GM21423 (cell line): Measurements from ENCODE around the gene OR9Q2.
"Not testable (repeated sequence)": the region's sequence is repeated elsewhere in the genome, so short reads cannot be mapped to it uniquely, and the experiment has no call there.

ENCODE experiments used
- ATAC-seq: cut with Tn5 transposase; IDR thresholded peaks from one replicate; pipeline ENCODE4 v1.9.1; 2021; ENCODE audit warnings: mild to moderate bottlenecking, moderate library complexity; ENCODE audit not compliant: unreplicated experiment

Gene OR9Q2

GRCh38 chr11:58188770-58189169 lies at the start of gene OR9Q2:
OR9Q2 (plus strand) TSS chr11:58189070; CDS start chr11:58190491, 1,421 bp downstream.
- ATAC-seq: no peak

DNA sequence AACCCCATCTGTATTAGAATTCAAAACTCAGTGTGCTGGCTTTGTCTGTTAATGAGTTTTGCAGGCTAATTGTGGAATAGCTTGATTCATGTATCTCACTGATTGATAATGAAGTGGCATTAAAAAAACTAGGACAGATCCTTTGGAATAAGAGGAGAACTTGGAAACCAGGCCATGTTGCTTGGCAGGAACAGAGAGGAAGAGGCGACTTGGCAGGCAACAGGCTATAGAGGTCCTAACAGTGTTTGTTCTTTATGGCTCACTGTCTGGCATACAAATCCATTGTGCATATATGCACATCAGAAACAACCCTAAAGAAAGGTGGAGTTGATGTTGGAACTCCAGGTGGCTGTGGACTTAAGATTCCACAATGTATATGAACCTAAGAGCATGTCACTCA lies 46.1 kb upstream of the OR9Q2 start:
- no peak for ATAC-seq

DNA sequence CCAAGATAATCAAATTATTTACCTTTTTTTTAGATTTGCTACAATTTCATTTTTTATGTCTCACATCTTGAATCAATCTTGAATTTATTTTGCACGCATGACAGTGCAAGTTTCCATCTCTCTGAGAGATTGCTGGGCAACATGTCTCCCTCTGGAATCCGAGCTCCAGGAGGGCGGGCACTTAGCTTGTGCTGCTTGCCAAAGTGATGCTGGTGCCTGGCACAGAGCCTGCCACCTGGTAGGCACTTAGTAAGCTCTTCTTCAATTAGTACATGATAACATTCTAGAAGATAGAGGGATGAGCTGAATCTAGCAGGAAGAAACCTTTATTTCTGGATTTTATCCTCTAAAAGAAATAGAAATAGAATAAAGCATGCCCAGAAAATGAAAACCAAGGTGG lies 36.1 kb upstream of the OR9Q2 start:
- ATAC-seq: no peak

DNA sequence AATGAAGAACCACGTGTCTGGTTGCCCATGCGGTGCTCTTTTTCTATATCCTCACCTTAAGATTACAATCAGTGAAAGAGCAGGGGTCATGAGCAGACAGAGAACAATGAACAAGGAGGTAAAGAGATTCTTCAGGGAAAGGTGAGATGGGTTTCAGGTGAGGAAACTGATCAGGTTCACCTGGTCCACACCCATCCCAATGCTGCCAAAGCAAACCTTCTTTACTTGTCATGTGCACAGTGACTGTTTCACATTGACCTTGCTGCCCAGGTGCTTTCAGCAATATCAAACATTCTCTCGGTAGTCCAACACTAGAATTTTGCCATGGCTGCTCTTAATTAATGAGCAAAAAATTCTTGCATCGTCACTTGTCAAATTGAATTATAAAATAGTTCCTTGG lies 24.5 kb upstream of the OR9Q2 start:
- ATAC-seq: no peak

GRCh38 chr11:58164990-58165389 lies 23.9 kb upstream of the OR9Q2 start:
- no peak for ATAC-seq

- ATAC-seq: no peak
These were observed 23.3 kb upstream of the OR9Q2 start for GRCh38 chr11:58165504-58166106.

- no peak for ATAC-seq
These were observed 11.3 kb upstream of the OR9Q2 start for GRCh38 chr11:58177409-58178054.

GRCh38 chr11:58178444-58178843 lies 10.4 kb upstream of the OR9Q2 start:
- ATAC-seq: no peak

DNA sequence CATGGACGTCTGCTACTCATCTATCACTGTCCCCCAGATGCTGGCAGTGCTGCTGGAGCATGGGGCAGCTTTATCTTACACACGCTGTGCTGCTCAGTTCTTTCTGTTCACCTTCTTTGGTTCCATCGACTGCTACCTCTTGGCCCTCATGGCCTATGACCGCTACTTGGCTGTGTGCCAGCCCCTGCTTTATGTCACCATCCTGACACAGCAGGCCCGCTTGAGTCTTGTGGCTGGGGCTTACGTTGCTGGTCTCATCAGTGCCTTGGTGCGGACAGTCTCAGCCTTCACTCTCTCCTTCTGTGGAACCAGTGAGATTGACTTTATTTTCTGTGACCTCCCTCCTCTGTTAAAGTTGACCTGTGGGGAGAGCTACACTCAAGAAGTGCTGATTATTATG lies 9.2 kb upstream of the OR9Q2 start:
- no peak for ATAC-seq

DNA sequence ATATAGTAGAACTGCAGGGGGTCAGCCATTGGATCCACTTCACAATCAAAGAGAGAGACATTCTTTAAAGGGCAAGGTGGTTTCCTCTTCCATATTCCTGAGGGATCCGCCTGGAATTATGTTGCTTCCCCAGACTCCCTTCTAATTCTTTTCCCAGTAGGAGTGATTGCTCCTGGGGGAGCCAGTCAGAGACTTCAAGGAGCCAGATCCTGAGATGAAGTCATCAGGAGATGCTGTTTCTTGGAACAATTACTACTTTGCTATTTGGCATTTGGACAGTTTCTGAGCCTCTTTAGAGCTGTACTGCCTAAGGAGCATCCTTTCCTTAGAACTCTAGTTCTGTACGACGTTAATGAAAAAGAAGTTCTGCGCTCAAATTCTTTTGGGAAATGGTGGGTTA lies 1.9 kb upstream of the OR9Q2 start:
- no peak for ATAC-seq

DNA sequence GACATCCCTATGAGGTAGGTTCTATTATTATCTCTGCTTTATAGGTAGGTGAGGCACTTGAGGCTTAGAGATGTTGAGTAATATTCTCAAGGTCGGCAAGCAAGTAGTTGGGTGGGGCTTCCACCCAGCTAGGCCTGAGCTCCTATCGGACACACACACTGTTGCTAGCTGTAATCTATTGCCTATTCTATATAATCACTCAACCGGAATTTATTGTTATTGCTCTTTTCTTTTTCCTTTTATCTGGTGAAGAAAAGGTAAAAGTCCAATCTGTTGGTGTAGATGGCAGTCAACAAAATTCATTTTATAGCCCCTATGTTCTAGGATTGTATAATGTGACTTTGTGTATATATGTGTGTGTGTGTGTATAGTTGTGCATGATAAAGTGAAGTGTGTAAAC lies 3.4 kb downstream of the OR9Q2 start:
- ATAC-seq: no peak

GRCh38 chr11:58193391-58193790 lies 4.5 kb downstream of the OR9Q2 start:
- no peak for ATAC-seq

- ATAC-seq: no peak
These were observed 7.1 kb downstream of the OR9Q2 start for GRCh38 chr11:58195939-58196338.

GRCh38 chr11:58199271-58199670 lies 10.4 kb downstream of the OR9Q2 start:
- ATAC-seq: no peak

DNA sequence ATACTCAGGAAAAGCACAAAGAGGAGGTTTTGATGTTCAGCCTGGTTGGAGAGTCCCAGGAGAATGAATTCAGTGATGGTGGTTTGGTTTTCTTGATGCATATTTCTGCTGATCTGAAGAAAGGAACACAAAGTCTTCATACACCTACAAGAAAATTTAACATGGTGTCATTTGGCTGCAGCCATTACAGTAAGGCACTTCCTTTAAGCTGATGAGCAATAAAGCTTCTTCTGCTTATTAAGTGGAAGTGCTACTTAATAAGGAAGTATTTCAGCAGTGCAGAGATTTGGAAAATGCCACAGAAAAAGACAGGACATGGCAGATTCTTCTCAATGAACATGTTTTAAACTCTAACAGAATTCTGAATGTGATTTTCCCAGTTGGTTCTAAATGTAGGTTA lies 15.2 kb downstream of the OR9Q2 start, which contains the start of gene OR1S2:
Gene OR1S2, minus strand, starts transcription at position 101 of the 400 bp plus-strand sequence. Its CDS starts 0 bp downstream, at position 101.
- ATAC-seq: no peak

GRCh38 chr11:58212420-58212819 lies 23.6 kb downstream of the OR9Q2 start, which contains the start of gene OR1S1:
OR1S1 (plus strand) TSS chr11:58212720.
- ATAC-seq: not testable (repeated sequence)

DNA sequence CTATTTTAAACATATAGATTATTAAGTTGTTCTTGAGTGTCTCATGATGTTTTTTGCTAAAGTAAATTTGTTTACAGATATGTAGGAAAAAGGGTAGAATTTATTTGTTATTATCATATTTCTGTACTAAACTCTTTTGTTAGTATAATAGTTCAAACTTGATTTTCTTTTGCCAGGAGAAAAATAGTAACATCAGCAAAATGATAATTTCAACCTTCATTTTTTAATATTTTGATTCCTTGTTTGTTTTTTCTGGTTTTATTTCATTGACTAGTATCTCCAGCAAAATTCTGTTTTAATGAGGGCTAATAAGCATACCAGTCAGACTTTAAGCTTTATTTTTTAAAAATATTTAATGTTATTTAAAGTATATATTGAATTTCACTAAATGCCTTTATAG lies 27.6 kb downstream of the OR9Q2 start:
- ATAC-seq: no peak

DNA sequence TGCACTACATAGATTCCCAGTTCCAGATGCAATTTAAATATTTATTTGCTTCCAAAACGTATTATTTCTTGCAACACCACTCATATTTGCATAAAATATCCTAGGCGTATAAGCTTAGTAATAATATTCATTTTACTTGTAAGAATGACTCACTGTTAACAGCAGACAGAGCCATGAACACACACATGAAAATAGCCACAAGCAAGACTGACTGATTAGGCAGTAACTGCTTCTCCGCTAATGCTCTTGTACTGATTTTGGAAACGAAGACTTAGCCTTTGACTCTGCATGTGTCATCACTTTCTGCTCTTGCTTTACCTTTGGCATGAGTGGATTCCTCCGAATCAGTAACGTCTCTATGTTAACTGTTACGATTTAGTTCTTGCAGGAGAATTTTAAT lies 33.9 kb downstream of the OR9Q2 start:
- no peak for ATAC-seq

DNA sequence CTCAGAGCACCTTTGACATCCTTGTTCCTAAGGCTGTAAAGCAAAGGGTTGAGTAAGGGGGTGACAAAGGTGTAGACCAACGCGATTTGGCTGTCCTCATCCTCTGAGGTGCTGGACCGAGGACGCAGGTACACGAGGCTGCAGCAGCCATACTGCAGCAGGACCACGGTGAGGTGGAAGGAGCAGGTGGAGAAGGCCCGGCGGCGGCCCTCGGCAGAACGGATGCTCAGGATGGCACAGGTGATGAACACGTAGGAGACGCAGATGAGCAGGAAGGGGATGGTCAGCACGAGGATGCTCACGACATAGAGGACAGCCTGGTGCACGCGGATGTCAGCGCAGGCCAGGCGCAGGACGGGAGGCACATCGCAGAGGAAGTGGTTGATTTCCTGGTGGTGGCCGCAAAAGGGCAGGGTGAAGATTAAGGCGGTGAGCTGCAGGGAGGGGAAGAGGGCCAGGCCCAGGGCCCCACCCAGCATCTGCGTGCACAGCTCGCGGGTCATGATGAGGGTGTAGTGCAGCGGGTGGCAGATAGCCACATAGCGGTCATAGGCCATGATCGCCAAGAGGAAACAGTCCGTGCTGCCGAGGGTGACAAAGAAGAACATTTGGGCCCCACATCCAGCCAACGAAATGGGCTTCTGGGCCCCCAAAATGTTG lies 39.2 kb downstream of the OR9Q2 start:
- ATAC-seq: no peak
